T-cell (primary cell): ENCODE measurements around the gene CD79B. TPM values are rescaled to one million over a fixed set of nuclear protein-coding genes. Genes with fewer than 3 reads are reported as not detected.

ENCODE experiments used
- ATAC-seq, 4 experiments: fragments of 200-7000 bp in 3 of 4; fragments of 150-1000 bp in 1 of 4; cut with Tn5 transposase; replicated peaks in 1 of 4; 1 replicate in 3 of 4; 2 replicates in 1 of 4; pipeline ENCODE4 v1.10.0; 2021; ENCODE audit warnings: moderate library complexity in 3 of 4, mild to moderate bottlenecking in 2 of 4, moderate number of reproducible peaks in 1 of 4
- CTCF ChIA-PET, 2 donors: fragments of 300-600 bp; sonication (Branson Sonifier 250); formaldehyde crosslinking; loops; one replicate each; lab custom pipeline; 2022; ENCODE audit warnings: antibody characterized with exemption in 2 of 2; lab: Charles Lee
- POLR2A ChIA-PET, 2 donors: fragments of 300-600 bp; sonication (Branson Sonifier 250); formaldehyde crosslinking; loops; one replicate each; lab custom pipeline; 2022; ENCODE audit warnings: antibody characterized with exemption in 2 of 2; lab: Charles Lee
- DNase-seq, 35 experiments: peaks; one replicate each; pipeline versions ENCODE4 v3.0.0 to v3.0.0-alpha.2; 2013 to 2023
- H3K27ac ChIP-seq: one replicate; pipeline ENCODE4 v1.5.1; 2013; ENCODE audit warnings: low read length
- H3K27me3 ChIP-seq, 2 experiments: replicated peaks in 1 of 2; 1 replicate in 1 of 2; 2 replicates in 1 of 2; pipeline versions ENCODE4 v1.6.1 to v1.7.0; 2013; ENCODE audit warnings: low read length in 1 of 2, mixed read lengths in 1 of 2; ENCODE audit not compliant: control insufficient read depth in 2 of 2, insufficient read depth in 2 of 2; ENCODE audit errors: extremely low read depth in 1 of 2
- H3K36me3 ChIP-seq, 2 donors: 1 replicate in 1 of 2; 2 replicates in 1 of 2; pipeline versions ENCODE4 v1.6.1 to v1.7.0; 2013; ENCODE audit warnings: low read length in 1 of 2; ENCODE audit not compliant: control insufficient read depth in 2 of 2, insufficient read depth in 1 of 2; ENCODE audit errors: extremely low read depth in 1 of 2
- H3K4me1 ChIP-seq, 2 experiments: 1 replicate in 1 of 2; 2 replicates in 1 of 2; pipeline versions ENCODE4 v1.6.1 to v1.7.0; 2013; ENCODE audit warnings: low read length in 2 of 2, mixed read lengths in 1 of 2; ENCODE audit not compliant: insufficient read depth in 2 of 2, control insufficient read depth in 1 of 2; ENCODE audit errors: extremely low read depth in 1 of 2
- H3K4me3 ChIP-seq, 2 donors: 1 replicate in 1 of 2; 2 replicates in 1 of 2; pipeline versions ENCODE4 v1.5.1 to v1.7.0; 2013; ENCODE audit warnings: mild to moderate bottlenecking in 2 of 2, low read length in 1 of 2, moderate library complexity in 1 of 2; ENCODE audit not compliant: control insufficient read depth in 1 of 2; ENCODE audit errors: extremely low read depth in 1 of 2
- H3K9me3 ChIP-seq: 2 replicates; pipeline ENCODE4 v1.7.0; 2013
- H3K27ac Mint-ChIP-seq, 2 donors: one replicate each; pipeline ENCODE4 v1.8.0; 2020 to 2021; ENCODE audit warnings: mild to moderate bottlenecking in 2 of 2, mixed read lengths in 2 of 2
- H3K27me3 Mint-ChIP-seq, 2 donors: one replicate each; pipeline ENCODE4 v1.8.0; 2021 to 2022; ENCODE audit warnings: mixed read lengths in 2 of 2
- H3K36me3 Mint-ChIP-seq: one replicate; pipeline ENCODE4 v1.8.0; 2021; ENCODE audit warnings: mixed read lengths
- H3K4me1 Mint-ChIP-seq, 3 donors: one replicate each; pipeline ENCODE4 v1.8.0; 2020 to 2022; ENCODE audit warnings: mixed read lengths in 3 of 3, mild to moderate bottlenecking in 1 of 3
- H3K4me3 Mint-ChIP-seq, 3 donors: one replicate each; pipeline ENCODE4 v1.8.0; 2020 to 2022; ENCODE audit warnings: mild to moderate bottlenecking in 3 of 3, mixed read lengths in 3 of 3, moderate library complexity in 3 of 3
- H3K9me3 Mint-ChIP-seq, 3 donors: one replicate each; pipeline ENCODE4 v1.8.0; 2020 to 2022; ENCODE audit warnings: mixed read lengths in 3 of 3
- WGBS: methylation state at CpG from one replicate; pipeline ENCODE4 v1.1.5; 2013; ENCODE audit warnings: missing lambda C conversion rate; ENCODE audit not compliant: insufficient coverage; 5-methylcytosine and 5-hydroxymethylcytosine counted together
- total RNA-seq, 35 experiments: library from RNA in 6 of 35; stranded (reverse) in 6 of 35; fragments of 120-200 nt in 1 of 35; gene quantifications; one replicate each; pipeline versions ENCODE4 v1.2.1 to v1.2.4 and lab custom pipeline; 2013 to 2026

CD79B gene
- total RNA-seq, 5 donors from 2014 or later (not counting 1 experiment from before 2014, with no cell fraction given) = 13.4 to 53.1 (median 27.7) TPM

- H3K4me3 ChIP-seq = no peak overlapping the region
- WGBS = 100% methylated on average over 2 of the region's 4 CpGs
- POLR2A ChIA-PET = no interaction called here
- Mint-ChIP-seq H3K36me3 (no peaks in the 10 kb centered on the region), H3K4me3 (no peak overlapping the region), H3K9me3 (no peaks in the 10 kb centered on the region), H3K27ac (peak overlapping the region; percentile 23 to 53), H3K4me1 (peaks cover 23 to 32% (median 28%) of the 10 kb centered on the region in 3 donors), H3K27me3 (no peaks in the 10 kb centered on the region)
- peaks cover 7 to 28% of the 10 kb centered on the region in 2 experiments for H3K4me1 ChIP-seq
- H3K27ac ChIP-seq = no peak overlapping the region
- H3K36me3 ChIP-seq = no peaks in the 10 kb centered on the region
- H3K9me3 ChIP-seq = no peaks in the 10 kb centered on the region
- H3K27me3 ChIP-seq = no peaks in the 10 kb centered on the region
- CTCF ChIA-PET = no interaction called here
- no peak for DNase-seq
- ATAC-seq = no peak
Observed at GRCh38 chr17:63955791-63956190, 23.7 kb upstream of the CD79B start.

DNA sequence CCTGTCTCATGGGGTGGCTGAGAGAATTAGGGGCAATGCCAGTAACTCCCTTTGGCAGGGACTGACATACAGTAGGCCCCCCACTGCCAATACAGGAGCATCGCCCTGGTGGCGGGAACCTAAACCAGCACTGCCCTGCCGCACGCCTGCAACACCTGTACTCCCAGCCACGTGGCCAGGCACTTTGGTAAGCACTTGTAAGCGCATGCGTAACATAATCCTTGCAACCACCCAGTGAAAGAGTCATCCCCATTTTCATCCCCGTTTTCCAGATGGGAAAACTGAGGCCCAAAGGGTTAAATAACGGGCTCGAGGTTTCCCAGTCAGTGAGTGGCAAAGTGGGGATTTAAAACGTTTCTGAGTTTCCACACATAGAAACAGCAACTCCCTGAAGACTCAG is 23.1 kb upstream of the CD79B start:
- Histone ChIP-seq H3K9me3 (no peaks in the 10 kb centered on the region), H3K27ac (no peak overlapping the region), H3K4me3 (no peak overlapping the region), H3K36me3 (no peaks in the 10 kb centered on the region), H3K4me1 (peaks cover 7 to 28% of the 10 kb centered on the region in 2 experiments), H3K27me3 (no peaks in the 10 kb centered on the region)
- DNase-seq (no peak), ATAC-seq (peak in 1 of 4 experiments; percentile 5)
- CTCF ChIA-PET = interaction anchor here (0.9 to 1.4 kb wide), 3 partner anchors 9 to 73 kb away, joined by 4 to 5 read pairs (median 4); no protein-coding TSS in a partner anchor
- POLR2A ChIA-PET = no interaction called here
- no peaks in the 10 kb centered on the region for H3K27me3 Mint-ChIP-seq
- H3K9me3 Mint-ChIP-seq = no peaks in the 10 kb centered on the region
- peaks cover 23 to 32% (median 28%) of the 10 kb centered on the region in 3 donors for H3K4me1 Mint-ChIP-seq
- H3K4me3 Mint-ChIP-seq = no peak overlapping the region
- 100% methylated on average over 5 of the region's 11 CpGs for WGBS
- no peaks in the 10 kb centered on the region for H3K36me3 Mint-ChIP-seq
- H3K27ac Mint-ChIP-seq = peak overlapping the region in 1 of 2 donors; percentile 88

DNA sequence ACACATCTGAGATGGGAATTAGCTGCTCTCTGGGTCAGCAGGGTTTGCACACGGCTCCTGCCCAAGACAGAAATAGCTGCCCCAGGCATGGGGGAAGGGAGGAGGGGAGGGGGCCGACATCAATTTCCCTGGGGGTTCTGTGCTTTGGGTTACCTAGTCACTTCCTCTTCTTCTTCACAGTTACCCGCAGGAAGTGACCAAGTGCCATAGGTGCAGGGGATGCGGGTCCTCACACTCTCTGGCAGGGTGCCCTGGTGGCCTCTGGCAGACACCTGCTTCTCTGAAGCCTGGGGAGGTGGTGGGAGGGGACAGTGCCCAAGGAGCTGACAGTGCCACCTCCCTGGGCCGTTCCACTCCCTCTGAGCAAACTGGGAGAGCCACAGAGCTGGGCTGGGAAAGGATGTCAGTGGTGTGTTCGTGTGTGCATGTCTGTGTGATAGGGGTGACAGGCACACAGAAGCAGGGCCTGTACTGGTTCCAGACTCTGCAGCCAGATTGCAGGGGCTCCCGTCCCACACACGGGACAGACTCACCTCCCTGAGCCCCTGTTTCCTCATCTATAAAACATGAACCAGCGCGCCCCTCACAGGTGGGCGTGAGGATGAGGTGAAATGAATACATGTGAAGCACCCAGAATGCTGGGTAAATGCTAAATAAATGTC is 22.4 kb upstream of the CD79B start:
- Histone ChIP-seq H3K4me3 (no peak overlapping the region), H3K36me3 (no peaks in the 10 kb centered on the region), H3K27ac (peak overlapping the region; percentile 32), H3K27me3 (peaks cover 0 to 2% of the 10 kb centered on the region in 2 experiments), H3K9me3 (no peaks in the 10 kb centered on the region), H3K4me1 (peaks cover 7 to 28% of the 10 kb centered on the region in 2 experiments)
- Mint-ChIP-seq H3K4me1 (peaks cover 23 to 32% (median 28%) of the 10 kb centered on the region in 3 donors), H3K36me3 (no peaks in the 10 kb centered on the region), H3K9me3 (no peaks in the 10 kb centered on the region), H3K27ac (peak overlapping the region; percentile 88), H3K27me3 (no peaks in the 10 kb centered on the region), H3K4me3 (peak overlapping the region in 1 of 3 donors; percentile 66)
- ATAC-seq (peak; percentile 63 to 85 (median 76)), DNase-seq (peak in 31 of 35 experiments; percentile 20 to 59 (median 43))
- 21% methylated on average over 2 of the region's 11 CpGs for WGBS
- POLR2A ChIA-PET = no interaction called here
- CTCF ChIA-PET = interaction anchor here (0.6 to 1.4 kb wide), 4 partner anchors 8 to 74 kb away, joined by 3 to 5 read pairs (median 4); no protein-coding TSS in a partner anchor

DNA sequence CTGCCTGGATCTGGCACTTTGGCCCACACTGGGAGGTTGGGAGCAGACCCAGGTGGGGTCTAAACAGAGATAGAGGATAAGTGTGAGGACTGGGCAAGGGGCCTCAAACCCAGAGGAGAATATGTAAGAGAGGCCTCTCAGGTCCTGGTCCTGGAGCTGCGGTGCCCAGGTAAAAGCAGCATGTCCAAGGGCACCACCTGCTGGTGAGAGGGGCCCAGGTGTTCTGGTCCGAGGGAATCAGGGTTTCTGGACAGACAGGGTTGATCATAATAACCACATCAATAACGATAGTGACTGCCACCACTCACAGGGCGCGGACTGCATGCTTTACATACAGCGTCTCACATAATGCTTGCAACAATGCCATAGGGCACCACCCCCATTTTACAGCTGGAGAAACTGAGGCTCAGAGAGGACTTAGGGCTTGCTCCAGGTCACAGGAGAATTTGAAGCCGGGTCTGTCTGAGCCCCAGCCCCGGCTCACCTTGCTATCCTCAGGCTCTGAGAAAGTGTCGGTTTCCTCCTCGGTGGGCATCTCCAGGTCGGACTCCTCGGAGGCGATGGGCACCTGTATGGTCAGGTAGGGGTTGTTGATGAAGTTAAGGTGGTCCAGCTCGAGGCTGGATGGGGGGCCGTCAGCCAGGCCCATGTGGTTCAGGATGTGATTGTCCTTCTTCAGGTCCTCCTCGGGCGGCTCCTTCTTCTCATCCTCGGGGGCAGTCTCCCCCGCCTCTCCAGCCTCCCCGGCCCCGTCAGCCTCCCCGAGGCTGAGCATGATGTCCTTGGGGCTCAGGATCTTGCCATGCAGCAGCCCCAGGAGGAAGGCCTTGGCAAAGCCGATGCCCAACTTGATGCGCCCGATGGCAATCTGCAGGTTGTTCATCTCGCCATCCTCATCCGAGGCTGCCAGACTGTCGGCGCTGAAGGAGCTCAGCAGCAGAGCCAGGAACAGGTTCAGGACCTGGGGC is 19.1 kb upstream of the CD79B start:
- H3K4me3 Mint-ChIP-seq = no peak overlapping the region
- H3K27me3 Mint-ChIP-seq = no peaks in the 10 kb centered on the region
- CTCF ChIA-PET = interaction anchor here (0.6 to 1.7 kb wide), 3 partner anchors 32 to 77 kb away, joined by 3 to 10 read pairs (median 4); partner anchors contain the start of gene GH1 (in 1 of the 2)
- 90% methylated on average over 22 of the region's 29 CpGs for WGBS
- DNase-seq (peak in 5 of 35 experiments; percentile 18 to 50 (median 41)), ATAC-seq (no peak)
- Histone ChIP-seq H3K4me1 (peaks cover 7 to 44% of the 10 kb centered on the region in 2 experiments), H3K27me3 (peaks cover 0 to 7% of the 10 kb centered on the region in 2 experiments), H3K36me3 (no peaks in the 10 kb centered on the region), H3K4me3 (no peak overlapping the region), H3K27ac (no peak overlapping the region), H3K9me3 (no peaks in the 10 kb centered on the region)
- no peaks in the 10 kb centered on the region for H3K9me3 Mint-ChIP-seq
- POLR2A ChIA-PET = no interaction called here
- no peak overlapping the region for H3K27ac Mint-ChIP-seq
- no peaks in the 10 kb centered on the region for H3K36me3 Mint-ChIP-seq
- peaks cover 30 to 35% (median 30%) of the 10 kb centered on the region in 3 donors for H3K4me1 Mint-ChIP-seq

DNA sequence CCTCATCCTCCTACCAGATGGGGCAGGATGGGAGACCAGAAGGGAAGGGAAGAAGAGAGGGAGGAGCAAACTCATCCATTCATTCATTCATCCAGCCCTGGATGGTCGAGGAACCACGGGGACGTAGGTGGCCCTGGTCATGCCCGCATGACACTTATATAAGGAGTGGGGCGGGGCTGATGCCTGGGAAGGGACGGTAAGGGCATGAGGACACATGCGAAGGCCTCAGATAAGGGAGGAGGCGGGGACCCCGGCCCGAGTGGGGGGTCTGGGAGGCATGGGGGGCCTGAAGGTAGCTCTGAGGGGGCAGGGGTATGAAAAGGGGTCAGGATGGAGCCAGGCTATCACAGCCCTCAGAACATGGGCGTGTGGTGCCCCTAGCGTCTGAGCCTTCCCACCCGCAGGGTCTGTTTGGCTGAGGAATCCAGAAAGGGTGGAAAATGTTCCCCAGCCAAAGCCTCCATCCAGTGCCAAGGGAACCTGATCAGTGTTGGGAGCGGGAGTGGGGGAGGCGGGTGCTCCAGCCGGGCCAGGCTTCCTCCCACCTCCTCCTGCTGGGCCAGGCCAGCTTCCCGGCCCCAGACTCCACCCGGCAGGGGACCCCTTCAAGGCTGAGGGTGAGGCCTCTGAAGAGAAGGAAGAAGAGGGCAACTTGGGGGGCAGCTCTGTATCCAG is 17.6 kb upstream of the CD79B start:
- Histone ChIP-seq H3K27me3 (peaks cover 0 to 7% of the 10 kb centered on the region in 2 experiments), H3K9me3 (no peaks in the 10 kb centered on the region), H3K4me3 (no peak overlapping the region), H3K27ac (no peak overlapping the region), H3K4me1 (peaks cover 10 to 51% of the 10 kb centered on the region in 2 experiments), H3K36me3 (no peaks in the 10 kb centered on the region)
- no peaks in the 10 kb centered on the region for H3K27me3 Mint-ChIP-seq
- no peaks in the 10 kb centered on the region for H3K9me3 Mint-ChIP-seq
- no peaks in the 10 kb centered on the region for H3K36me3 Mint-ChIP-seq
- no peak overlapping the region for H3K4me3 Mint-ChIP-seq
- WGBS = 85% methylated on average over 6 of the region's 18 CpGs
- no peak overlapping the region for H3K27ac Mint-ChIP-seq
- ATAC-seq (no peak), DNase-seq (no peak)
- peaks cover 27 to 39% (median 32%) of the 10 kb centered on the region in 3 donors for H3K4me1 Mint-ChIP-seq
- CTCF ChIA-PET = no interaction called here
- POLR2A ChIA-PET = no interaction called here
